DND-41 (cell line): Measurements from ENCODE around the gene CPPED1.

ENCODE experiments used
- CTCF ChIP-seq: IDR thresholded peaks from 2 replicates; pipeline ENCODE4 v1.5.1; 2012; ENCODE audit warnings: borderline replicate concordance, low read length, moderate library complexity, mild to moderate bottlenecking; ENCODE audit not compliant: poor library complexity, severe bottlenecking; ENCODE audit errors: extremely low read depth
- EZH2 ChIP-seq: IDR thresholded peaks from 3 replicates; pipeline ENCODE4 v1.6.1; 2012; ENCODE audit warnings: borderline replicate concordance, low read depth, mild to moderate bottlenecking, moderate library complexity, low read length, inconsistent platforms; ENCODE audit not compliant: severe bottlenecking

- TF ChIP-seq CTCF (no peak), EZH2 (no peak)
Observed at GRCh38 chr16:12681653-12682052, 122.0 kb downstream of the CPPED1 start.
